Activated naive CD4-positive, alpha-beta T cell treated with anti-CD3 and anti-CD28 coated beads, Interleukin-2, amount 50 U/mL, for 16 hours (primary cell): Measurements from ENCODE around the gene GNAI1.

Experiments
- DNase-seq: peaks from one replicate; pipeline ENCODE4 v3.0.0-alpha.2; 2020

Gene GNAI1

GRCh38 chr7:80165177-80165576 is 30.5 kb downstream of the GNAI1 start:
- no peak for DNase-seq

- DNase-seq = no peak
Observed at GRCh38 chr7:80170445-80170844, 35.8 kb downstream of the GNAI1 start.

- no peak for DNase-seq
Observed at GRCh38 chr7:80172387-80172786, 37.8 kb downstream of the GNAI1 start.

GRCh38 chr7:80175744-80176143 is 41.1 kb downstream of the GNAI1 start:
- DNase-seq = no peak

GRCh38 chr7:80181411-80181810 is 46.8 kb downstream of the GNAI1 start:
- no peak for DNase-seq

- no peak for DNase-seq
Observed at GRCh38 chr7:80182630-80183276, 48.1 kb downstream of the GNAI1 start.

GRCh38 chr7:80183351-80183750 is 48.7 kb downstream of the GNAI1 start:
- no peak for DNase-seq

- DNase-seq = no peak
Observed at GRCh38 chr7:80183900-80184685, 49.5 kb downstream of the GNAI1 start.

GRCh38 chr7:80184693-80185092 is 50.1 kb downstream of the GNAI1 start:
- DNase-seq = no peak

GRCh38 chr7:80185571-80185970 is 50.9 kb downstream of the GNAI1 start:
- no peak for DNase-seq

- no peak for DNase-seq
Observed at GRCh38 chr7:80186721-80187120, 52.1 kb downstream of the GNAI1 start.

GRCh38 chr7:80187279-80187678 is 52.6 kb downstream of the GNAI1 start:
- DNase-seq = no peak

- no peak for DNase-seq
Observed at GRCh38 chr7:80187727-80188126, 53.1 kb downstream of the GNAI1 start.

GRCh38 chr7:80189638-80190037 is 55.0 kb downstream of the GNAI1 start:
- DNase-seq = no peak

GRCh38 chr7:80197627-80198026 is 63.0 kb downstream of the GNAI1 start:
- DNase-seq = no peak

GRCh38 chr7:80199051-80199450 is 64.4 kb downstream of the GNAI1 start:
- DNase-seq = no peak

GRCh38 chr7:80204454-80204853 is 69.8 kb downstream of the GNAI1 start:
- DNase-seq = no peak

- no peak for DNase-seq
Observed at GRCh38 chr7:80204919-80205318, 70.3 kb downstream of the GNAI1 start.

GRCh38 chr7:80206763-80207162 is 72.1 kb downstream of the GNAI1 start:
- DNase-seq = no peak

- DNase-seq = no peak
Observed at GRCh38 chr7:80207501-80207900, 72.9 kb downstream of the GNAI1 start.

- no peak for DNase-seq
Observed at GRCh38 chr7:80208700-80209099, 74.1 kb downstream of the GNAI1 start.

- DNase-seq = no peak
Observed at GRCh38 chr7:80210400-80210799, 75.8 kb downstream of the GNAI1 start.

GRCh38 chr7:80213814-80214213 is 79.2 kb downstream of the GNAI1 start:
- DNase-seq = no peak

- no peak for DNase-seq
Observed at GRCh38 chr7:80215734-80216133, 81.1 kb downstream of the GNAI1 start.
